ENCODE results near the gene MCC.

- TF ChIP-seq CTCF (IDR thresholded peaks at IDR 0.05) (no peak), POLR2A (IDR thresholded peaks at IDR 0.05) (no peak)
Observed at GRCh38 chr5:113378081-113378480, 110.2 kb downstream of the MCC start.
